Hepatocyte (in vitro differentiated cells): ENCODE data around the gene PKNOX2.

Source experiments
- CTCF ChIP-seq: fragments of 200-600 bp; sonication (generic); IDR thresholded peaks from 2 replicates; pipeline ENCODE4 v1.5.1; 2016; ENCODE audit warnings: antibody characterized with exemption, mild to moderate bottlenecking; ENCODE audit not compliant: poor library complexity
- EZH2 ChIP-seq: fragments of 200-600 bp; sonication (generic); IDR thresholded peaks from 2 replicates; pipeline ENCODE4 v1.6.1; 2016; ENCODE audit warnings: antibody characterized with exemption, mild to moderate bottlenecking, borderline replicate concordance
- EZH2phosphoT487 ChIP-seq: fragments of 200-600 bp; sonication (generic); IDR thresholded peaks from one replicate; pipeline ENCODE4 v1.6.1; 2018; ENCODE audit warnings: antibody characterized with exemption, mild to moderate bottlenecking, low read depth, moderate library complexity; ENCODE audit not compliant: unreplicated experiment, severe bottlenecking

GRCh38 chr11:125331357-125332035 lies 166.9 kb downstream of the PKNOX2 start:
- TF ChIP-seq CTCF (no peak), EZH2 (no peak), EZH2phosphoT487 (no peak)
